K562 (cell line): Measurements from ENCODE around the gene CMSS1. TPM values are rescaled to one million over a fixed set of nuclear protein-coding genes. Genes with fewer than 3 reads are reported as not detected.

Experiments used
- ATF7 ChIP-seq: fragments of 450-650 bp; IDR thresholded peaks from 2 replicates; pipeline ENCODE4 v1.7.1; 2014; ENCODE audit warnings: mild to moderate bottlenecking, moderate library complexity
- BACH1 ChIP-seq: fragments of 200-800 bp; sonication (Bioruptor generic); IDR thresholded peaks from 2 replicates; pipeline ENCODE4 v1.6.1; 2016; ENCODE audit warnings: missing genetic modification characterization, missing compliant biosample characterization
- CBX5 ChIP-seq: IDR thresholded peaks from 2 replicates; pipeline ENCODE4 v1.6.1; 2014; ENCODE audit warnings: low read depth, borderline replicate concordance
- FOXJ2 ChIP-seq: fragments of 200-800 bp; sonication (Bioruptor generic); IDR thresholded peaks from 2 replicates; pipeline ENCODE4 v1.6.1; 2016; ENCODE audit warnings: missing genetic modification characterization, missing compliant biosample characterization
- FOXM1 ChIP-seq, 2 experiments: fragments of 450-650 bp in 1 of 2; sonication (generic) in 1 of 2; formaldehyde crosslinking in 1 of 2; IDR thresholded peaks; 2 replicates each; pipeline versions ENCODE4 v1.6.1 to v1.9.0; 2017 to 2022; ENCODE audit warnings: low read depth in 2 of 2, mild to moderate bottlenecking in 2 of 2, missing genetic modification reagents in 1 of 2, moderate library complexity in 1 of 2
- KDM2B ChIP-seq: fragments of 250-450 bp; sonication (Bioruptor Pico); IDR thresholded peaks from 2 replicates; pipeline ENCODE4 v1.8.0; 2021; ENCODE audit warnings: mild to moderate bottlenecking, moderate library complexity
- KLF6 ChIP-seq: fragments of 250-450 bp; sonication (Bioruptor Pico); IDR thresholded peaks from 2 replicates; pipeline ENCODE4 v1.4.0; 2020; ENCODE audit warnings: mild to moderate bottlenecking, moderate library complexity, borderline replicate concordance
- MAFK ChIP-seq: IDR thresholded peaks from 2 replicates; pipeline ENCODE4 v1.6.1; 2011; ENCODE audit warnings: low read length, improper control_type of control experiment
- NONO ChIP-seq, 2 experiments: fragments of 200-400 bp in 1 of 2; fragments of 450-650 bp in 1 of 2; formaldehyde crosslinking in 1 of 2; IDR thresholded peaks; 2 replicates each; pipeline ENCODE4 v1.6.1; 2017; ENCODE audit warnings: low read depth in 2 of 2, mild to moderate bottlenecking in 2 of 2, moderate library complexity in 2 of 2, low read length in 1 of 2
- NR4A1 ChIP-seq, 2 experiments: fragments of 250-450 bp in 1 of 2; fragments of 450-650 bp in 1 of 2; sonication (Bioruptor Pico) in 1 of 2; IDR thresholded peaks; 2 replicates each; pipeline versions ENCODE4 v1.4.0 to v1.6.1; 2016 to 2020; ENCODE audit warnings: mild to moderate bottlenecking in 2 of 2, missing compliant biosample characterization in 1 of 2, missing genetic modification characterization in 1 of 2, moderate library complexity in 1 of 2
- POU5F1 ChIP-seq: fragments of 150-350 bp; IDR thresholded peaks from 2 replicates; pipeline ENCODE4 v1.6.1; 2014; ENCODE audit warnings: borderline replicate concordance, low read length, low read depth, mild to moderate bottlenecking; ENCODE audit not compliant: partially characterized antibody
- PTBP1 ChIP-seq: fragments of 200-400 bp; formaldehyde crosslinking; IDR thresholded peaks from 2 replicates; pipeline ENCODE4 v1.6.1; 2017; ENCODE audit warnings: low read depth, low read length
- RBFOX2 ChIP-seq: fragments of 200-400 bp; formaldehyde crosslinking; IDR thresholded peaks from 2 replicates; pipeline ENCODE4 v1.6.1; 2017; ENCODE audit warnings: low read depth, mild to moderate bottlenecking, low read length, moderate library complexity
- RBM34 ChIP-seq: fragments of 200-400 bp; formaldehyde crosslinking; IDR thresholded peaks from 2 replicates; pipeline ENCODE4 v1.6.1; 2018; ENCODE audit warnings: low read length, borderline replicate concordance; ENCODE audit not compliant: insufficient read depth
- SMAD4 ChIP-seq: fragments of 250-450 bp; sonication (Bioruptor Pico); conservative IDR thresholded peaks from 2 replicates; pipeline ENCODE4 v1.8.0; 2021; ENCODE audit warnings: inconsistent platforms, mild to moderate bottlenecking, moderate library complexity
- TBL1XR1 ChIP-seq, 2 experiments: IDR thresholded peaks; 2 replicates each; pipeline ENCODE4 v1.6.1; 2012; ENCODE audit warnings: improper control_type of control experiment in 2 of 2, low read length in 2 of 2, mild to moderate bottlenecking in 1 of 2
- TFAM ChIP-seq: fragments of 250-450 bp; sonication (Bioruptor Pico); conservative IDR thresholded peaks from 2 replicates; pipeline ENCODE4 v1.5.0; 2021; ENCODE audit warnings: mild to moderate bottlenecking, moderate library complexity
- ZC3H11A ChIP-seq: IDR thresholded peaks from 2 replicates; pipeline ENCODE4 v1.6.1; 2012; ENCODE audit warnings: low read depth, low read length, improper control_type of control experiment
- ZNF583 ChIP-seq: fragments of 250-450 bp; sonication (Bioruptor Pico); IDR thresholded peaks from 2 replicates; pipeline ENCODE4 v1.4.0; 2020
- polyA plus RNA-seq, 8 experiments: library from polyadenylated mRNA; depleted of rRNA in 4 of 8; stranded (reverse) in 5 of 8; unstranded in 3 of 8; fragments of >200 nt; fragmentation: Nextera tagmentation in 2 of 8; fragmentation: Illumina TruSeq in 1 of 8; extraction: Ambion mirVana in 2 of 8; extraction: Trizol in 1 of 8; gene quantifications; 2 replicates each; pipeline versions ENCODE4 v1.2.1 to v1.2.3, GENCODE V29; 2011 to 2014; ENCODE audit warnings: inconsistent platforms in 1 of 8, missing spikeins in 1 of 8
- total RNA-seq, 7 experiments: library from RNA; depleted of rRNA in 6 of 7; stranded (reverse); fragments of >200 nt in 6 of 7; fragmentation: Illumina TruSeq in 2 of 7; extraction: Trizol in 2 of 7; gene quantifications; 2 replicates each; pipeline versions ENCODE4 v1.2.1 to v1.2.3, GENCODE V29; 2011 to 2021; ENCODE audit warnings: low replicate concordance in 1 of 7
- TF ChIP-seq, protein P1 (sequence below): fragments of 450-650 bp; IDR thresholded peaks from one replicate; pipeline ENCODE4 v1.6.1; 2018; ENCODE audit warnings: mild to moderate bottlenecking, moderate library complexity; ENCODE audit not compliant: partially characterized antibody
- TF ChIP-seq, protein P2 (sequence below): fragments of 450-650 bp; IDR thresholded peaks from 2 replicates; pipeline ENCODE4 v1.6.1; 2016; ENCODE audit warnings: antibody characterized with exemption
- TF ChIP-seq, protein P3 (sequence below), 3 experiments: IDR thresholded peaks in 2 of 3; conservative IDR thresholded peaks in 1 of 3; 2 replicates each; pipeline ENCODE4 v1.5.1; 2011 to 2012; ENCODE audit warnings: low read length in 3 of 3, mild to moderate bottlenecking in 3 of 3, control low read depth in 2 of 3, improper control_type of control experiment in 1 of 3, inconsistent platforms in 1 of 3, low read depth in 1 of 3, mixed read lengths in 1 of 3, moderate library complexity in 1 of 3; ENCODE audit not compliant: insufficient read depth in 2 of 3

The CMSS1 gene
- total and polyA plus RNA-seq, 9 of the 15 experiments (the other 6 are each of a cell fraction or from before 2014, with no cell fraction given) = 46.9 to 109 (median 72.3) TPM

DNA sequence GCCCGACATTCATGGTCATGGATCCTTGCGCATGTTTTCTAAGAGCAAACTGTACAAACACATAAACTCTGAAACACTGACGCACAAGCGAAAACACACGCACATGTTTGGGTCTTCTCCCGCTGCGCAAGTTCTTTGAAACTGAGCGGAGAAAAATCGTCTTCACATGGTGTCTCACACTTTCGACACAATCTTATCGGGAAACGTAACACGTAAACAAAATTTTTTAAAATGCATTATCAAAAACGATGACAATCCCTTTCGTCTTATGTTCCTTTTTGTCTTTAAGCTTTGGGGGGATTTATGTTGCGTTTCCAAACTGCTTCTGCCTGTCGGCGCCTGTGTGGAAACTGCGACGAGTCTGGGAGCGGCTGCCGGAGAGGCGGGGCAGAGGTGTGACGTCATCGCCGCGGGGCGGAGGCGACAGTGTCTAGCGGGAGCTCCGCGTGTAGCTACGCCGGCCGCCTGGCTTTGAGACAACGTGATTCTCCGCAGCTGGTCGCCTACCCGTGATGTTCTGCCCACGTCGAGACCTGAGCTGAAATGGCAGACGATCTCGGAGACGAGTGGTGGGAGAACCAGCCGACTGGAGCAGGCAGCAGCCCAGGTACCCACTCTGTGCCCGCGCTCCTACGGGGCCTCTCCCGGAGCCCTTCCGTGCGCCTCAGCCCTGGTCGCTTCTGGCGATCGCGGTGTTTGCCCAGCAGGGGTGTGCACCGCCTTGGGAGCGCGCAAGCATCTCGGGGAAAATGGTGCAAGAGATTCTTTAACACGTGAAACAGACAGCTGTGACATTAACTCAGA, at the start of gene CMSS1 (continued):
- TF ChIP-seq, protein P1, sequence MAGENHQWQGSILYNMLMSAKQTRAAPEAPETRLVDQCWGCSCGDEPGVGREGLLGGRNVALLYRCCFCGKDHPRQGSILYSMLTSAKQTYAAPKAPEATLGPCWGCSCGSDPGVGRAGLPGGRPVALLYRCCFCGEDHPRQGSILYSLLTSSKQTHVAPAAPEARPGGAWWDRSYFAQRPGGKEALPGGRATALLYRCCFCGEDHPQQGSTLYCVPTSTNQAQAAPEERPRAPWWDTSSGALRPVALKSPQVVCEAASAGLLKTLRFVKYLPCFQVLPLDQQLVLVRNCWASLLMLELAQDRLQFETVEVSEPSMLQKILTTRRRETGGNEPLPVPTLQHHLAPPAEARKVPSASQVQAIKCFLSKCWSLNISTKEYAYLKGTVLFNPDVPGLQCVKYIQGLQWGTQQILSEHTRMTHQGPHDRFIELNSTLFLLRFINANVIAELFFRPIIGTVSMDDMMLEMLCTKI = no peak
- TF ChIP-seq ATF7 (peak; percentile 99), NR4A1 (CRISPR knock-in tag; IDR thresholded peaks at IDR 0.05) (no peak), NR4A1 (tag; IDR thresholded peaks at IDR 0.05) (no peak), KDM2B (CRISPR knock-in tag) (no peak), RBM34 (no peak), CBX5 (no peak), MAFK (no peak), FOXM1 (IDR thresholded peaks at IDR 0.05; ENCODE audit: low read depth) (peak; percentile 48), FOXM1 (CRISPR knock-in tag; IDR thresholded peaks at IDR 0.05; ENCODE audit: low read depth) (no peak), BACH1 (tag) (0 out of 2 replicates have a peak, but pooled peaks have one; percentile 15), TFAM (CRISPR knock-in tag) (no peak), SMAD4 (CRISPR knock-in tag) (peak; percentile 90), TBL1XR1 (IDR thresholded peaks at IDR 0.05; ENCODE audit: low read length in 2 of 2) (no peak), POU5F1 (no peak), FOXJ2 (tag) (peak; percentile 64; the same call in 1 of the 2 replicates), KLF6 (CRISPR knock-in tag) (no peak; the same call in 1 of the 2 replicates), NONO (IDR thresholded peaks at IDR 0.05; ENCODE audit: low read depth in 2 of 2, low read length in 1 of 2) (no peak), ZC3H11A (no peak), RBFOX2 (peak; percentile 92), ZNF583 (CRISPR knock-in tag) (no peak), PTBP1 (no peak)
- TF ChIP-seq, protein P2, sequence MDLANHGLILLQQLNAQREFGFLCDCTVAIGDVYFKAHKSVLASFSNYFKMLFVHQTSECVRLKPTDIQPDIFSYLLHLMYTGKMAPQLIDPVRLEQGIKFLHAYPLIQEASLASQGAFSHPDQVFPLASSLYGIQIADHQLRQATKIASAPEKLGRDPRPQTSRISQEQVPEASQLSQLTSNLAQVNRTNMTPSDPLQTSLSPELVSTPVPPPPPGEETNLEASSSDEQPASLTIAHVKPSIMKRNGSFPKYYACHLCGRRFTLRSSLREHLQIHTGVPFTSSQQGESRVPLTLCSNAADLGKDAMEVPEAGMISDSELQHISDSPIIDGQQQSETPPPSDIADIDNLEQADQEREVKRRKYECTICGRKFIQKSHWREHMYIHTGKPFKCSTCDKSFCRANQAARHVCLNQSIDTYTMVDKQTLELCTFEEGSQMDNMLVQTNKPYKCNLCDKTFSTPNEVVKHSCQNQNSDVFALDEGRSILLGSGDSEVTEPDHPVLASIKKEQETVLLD = peak; percentile 59; the same call in 1 of the 2 replicates
- TF ChIP-seq, protein P3, sequence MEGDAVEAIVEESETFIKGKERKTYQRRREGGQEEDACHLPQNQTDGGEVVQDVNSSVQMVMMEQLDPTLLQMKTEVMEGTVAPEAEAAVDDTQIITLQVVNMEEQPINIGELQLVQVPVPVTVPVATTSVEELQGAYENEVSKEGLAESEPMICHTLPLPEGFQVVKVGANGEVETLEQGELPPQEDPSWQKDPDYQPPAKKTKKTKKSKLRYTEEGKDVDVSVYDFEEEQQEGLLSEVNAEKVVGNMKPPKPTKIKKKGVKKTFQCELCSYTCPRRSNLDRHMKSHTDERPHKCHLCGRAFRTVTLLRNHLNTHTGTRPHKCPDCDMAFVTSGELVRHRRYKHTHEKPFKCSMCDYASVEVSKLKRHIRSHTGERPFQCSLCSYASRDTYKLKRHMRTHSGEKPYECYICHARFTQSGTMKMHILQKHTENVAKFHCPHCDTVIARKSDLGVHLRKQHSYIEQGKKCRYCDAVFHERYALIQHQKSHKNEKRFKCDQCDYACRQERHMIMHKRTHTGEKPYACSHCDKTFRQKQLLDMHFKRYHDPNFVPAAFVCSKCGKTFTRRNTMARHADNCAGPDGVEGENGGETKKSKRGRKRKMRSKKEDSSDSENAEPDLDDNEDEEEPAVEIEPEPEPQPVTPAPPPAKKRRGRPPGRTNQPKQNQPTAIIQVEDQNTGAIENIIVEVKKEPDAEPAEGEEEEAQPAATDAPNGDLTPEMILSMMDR (IDR thresholded peaks at IDR 0.05 in 2 of 3, conservative IDR thresholded peaks at IDR 0.05 in 1 of 3; ENCODE audit: insufficient read depth in 2 of 3, low read depth in 1 of 3, low read length in 3 of 3) = 0 out of 6 replicates have a peak, but pooled peaks of 2 of the 3 experiments have one; percentile 9 to 15
